Activated CD4-positive, CD25-positive, alpha-beta regulatory T cell treated with anti-CD3 and anti-CD28 coated beads, Interleukin-2, amount 50 U/mL, for 16 hours (primary cell): ENCODE measurements around the gene FOXK2.

Experiments used
- DNase-seq: peaks from one replicate; pipeline ENCODE4 v3.0.0-alpha.2; 2020; ENCODE audit warnings: low read depth, low spot score

FOXK2 gene

GRCh38 chr17:82605939-82606600 is 86.5 kb downstream of the FOXK2 start:
- no peak for DNase-seq

DNA sequence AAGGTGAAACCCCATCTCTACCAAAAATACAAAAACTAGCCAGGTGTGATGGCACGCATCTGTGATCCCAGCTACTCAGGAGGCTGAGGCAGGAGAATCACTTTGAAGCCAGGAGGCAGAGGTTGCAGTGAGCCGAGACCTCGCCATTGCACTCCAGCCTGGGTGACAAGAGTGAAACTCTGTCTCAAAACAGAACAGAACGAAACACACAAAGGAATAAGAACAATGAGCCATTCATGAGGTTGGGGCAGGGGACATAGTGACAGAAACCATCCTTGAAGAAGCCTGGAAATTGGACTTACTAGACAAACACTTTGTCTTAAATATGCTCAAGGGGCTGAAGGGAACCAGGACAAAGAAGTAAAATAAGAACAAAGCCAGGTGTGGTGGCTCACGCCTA is 89.3 kb downstream of the FOXK2 start:
- no peak for DNase-seq

DNA sequence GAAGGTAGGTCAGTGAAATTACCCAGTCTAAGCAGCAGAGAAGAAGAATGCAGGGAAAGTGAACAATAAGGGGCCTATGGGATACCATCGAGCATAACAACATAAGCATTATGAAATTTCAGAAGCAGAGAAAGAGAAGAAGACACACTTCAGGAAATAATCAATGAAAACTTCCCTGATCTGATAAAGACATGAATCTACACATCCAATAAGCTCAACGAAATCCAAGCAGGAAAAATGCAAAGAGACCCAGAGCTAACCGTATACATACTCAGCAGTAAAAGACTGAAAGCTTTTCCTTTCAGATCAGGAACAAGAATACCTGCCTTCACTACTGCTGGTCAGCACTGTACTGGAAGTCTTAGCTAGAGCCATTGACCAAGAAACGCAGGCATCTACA is 90.1 kb downstream of the FOXK2 start:
- DNase-seq: no peak

DNA sequence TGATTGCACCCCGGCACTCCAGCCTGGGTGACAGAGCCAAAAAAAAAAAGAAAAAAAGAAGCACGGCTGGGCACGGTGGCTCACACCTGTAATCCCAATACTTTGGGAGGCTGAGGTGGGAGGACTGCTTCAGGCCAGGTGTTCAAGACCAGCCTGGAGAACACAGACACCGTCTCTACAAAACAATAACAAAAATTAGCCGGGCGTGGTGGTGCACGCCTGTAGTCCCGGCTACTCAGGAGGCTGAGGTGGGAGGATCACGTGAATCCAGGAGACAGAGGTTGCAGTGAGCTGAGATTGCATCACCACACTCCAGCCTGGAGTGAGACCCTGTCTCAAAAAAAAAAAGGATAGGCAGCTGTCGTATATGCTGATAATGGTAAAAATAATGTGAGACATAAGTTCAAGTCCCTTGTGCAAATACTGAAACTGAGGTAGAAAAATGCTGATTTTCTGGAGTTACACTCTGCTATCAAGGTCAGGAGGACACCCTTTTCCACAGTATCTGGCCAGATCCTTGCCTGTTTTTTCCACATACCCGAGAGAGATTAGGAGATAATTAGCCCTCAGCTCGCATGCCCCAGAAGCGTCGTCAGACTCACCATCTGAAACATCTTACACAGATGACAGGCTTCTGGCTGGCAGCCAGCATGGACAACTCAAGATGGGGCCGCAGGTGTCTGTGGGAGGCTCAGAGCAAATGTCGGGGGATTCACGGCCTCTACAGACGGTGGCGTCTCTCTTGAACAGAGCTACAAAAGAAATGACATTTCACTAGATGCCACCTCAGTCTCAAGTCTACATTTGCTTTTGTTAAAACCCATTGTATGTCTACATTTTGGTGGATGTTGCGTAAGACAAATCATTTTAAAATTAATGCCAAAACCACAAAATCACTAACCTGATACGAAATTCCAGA is 91.9 kb downstream of the FOXK2 start:
- DNase-seq: no peak

DNA sequence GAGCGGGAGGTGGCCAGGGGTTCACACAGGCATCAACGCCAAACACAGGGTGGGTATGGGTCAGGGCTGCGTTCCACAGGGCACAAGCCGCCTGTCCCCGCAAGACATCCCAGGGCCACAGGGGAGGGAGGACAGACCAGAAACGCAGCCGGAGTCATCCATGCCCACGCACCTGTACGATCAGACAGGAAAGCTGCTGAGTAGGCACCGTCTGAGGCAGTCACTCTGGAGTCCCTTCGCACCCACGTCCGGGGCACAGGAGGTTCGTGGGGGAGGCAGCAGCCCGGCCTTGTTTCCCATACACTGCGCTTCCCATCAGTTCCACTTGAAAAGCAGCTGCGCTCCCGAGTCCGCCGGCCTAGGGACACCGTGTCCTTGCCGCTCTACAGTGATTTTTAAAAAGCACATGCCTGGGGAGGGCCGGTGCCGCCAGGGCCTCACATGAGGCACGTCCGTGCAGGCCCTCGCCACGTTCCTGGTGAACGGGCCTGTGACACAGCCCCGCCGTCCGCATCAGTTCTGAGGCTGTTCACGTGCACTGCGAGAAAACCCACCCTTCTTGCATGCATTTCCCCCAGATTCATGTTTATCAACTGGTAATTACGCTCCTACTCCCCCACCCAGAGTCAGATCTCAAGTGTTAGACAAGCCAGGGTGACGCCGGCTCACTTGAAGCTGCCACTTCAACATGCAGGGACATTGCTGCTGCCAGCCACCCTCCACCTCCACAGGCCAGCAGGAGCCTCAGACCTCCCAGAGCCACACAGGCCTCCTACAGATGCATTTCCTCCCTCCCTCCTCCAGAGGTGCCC is 94.0 kb downstream of the FOXK2 start:
- no peak for DNase-seq

DNA sequence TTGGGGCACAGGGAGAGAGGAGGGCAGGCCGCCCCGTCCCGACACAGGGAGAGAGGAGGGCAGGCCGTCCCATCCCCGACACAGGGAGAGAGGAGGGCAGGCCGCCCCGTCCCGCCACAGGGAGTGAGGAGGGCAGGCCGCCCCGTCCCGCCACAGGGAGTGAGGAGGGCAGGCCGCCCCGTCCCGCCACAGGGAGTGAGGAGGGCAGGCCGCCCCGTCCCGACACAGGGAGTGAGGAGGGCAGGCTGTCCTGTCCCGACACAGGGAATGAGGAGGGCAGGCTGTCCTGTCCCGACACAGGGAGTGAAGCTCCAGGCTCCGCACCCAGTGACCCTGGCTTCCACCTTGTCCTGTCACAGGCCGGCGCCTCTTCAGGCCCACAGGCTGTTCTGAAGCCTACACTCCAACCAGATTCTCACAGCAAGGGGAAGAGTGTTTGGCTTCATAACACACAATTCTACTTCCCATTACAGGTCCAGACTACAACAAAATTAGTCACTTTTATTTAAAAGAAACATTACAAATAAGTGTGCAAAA is 94.6 kb downstream of the FOXK2 start:
- DNase-seq: no peak

GRCh38 chr17:82615084-82616020 is 95.8 kb downstream of the FOXK2 start:
- DNase-seq: no peak

DNA sequence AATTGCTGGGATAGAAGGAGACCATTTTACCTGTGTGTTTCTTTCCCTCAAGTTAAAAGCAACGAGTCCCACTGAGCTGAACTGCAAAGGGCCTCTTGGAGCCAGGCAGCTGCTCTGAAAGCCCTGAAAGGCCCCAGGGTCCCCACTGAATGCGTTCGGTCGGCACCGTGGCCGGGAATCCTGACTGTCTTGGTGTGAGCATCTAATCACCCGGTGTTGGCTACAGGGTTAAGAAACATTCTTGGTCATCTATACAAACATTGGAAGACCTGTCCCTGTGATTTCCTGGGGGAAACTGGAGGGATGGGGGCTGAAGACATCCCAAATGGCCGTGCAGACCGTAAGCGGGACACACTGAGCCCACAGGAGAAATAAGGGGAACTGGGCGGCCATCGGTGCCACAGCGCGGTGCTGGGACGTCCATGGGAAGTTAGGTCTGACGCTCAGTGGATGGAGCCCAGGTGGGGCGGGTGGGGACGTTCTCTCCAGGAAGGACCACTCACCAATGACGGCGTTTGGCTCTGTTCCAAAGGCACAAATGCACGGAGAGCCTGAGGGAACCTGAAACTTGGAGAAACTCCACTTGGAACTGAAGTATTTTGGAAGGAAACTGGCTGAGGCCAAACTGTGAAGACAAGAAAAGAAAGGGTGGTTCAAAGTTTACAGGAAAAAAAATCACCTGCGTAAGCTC is 96.6 kb downstream of the FOXK2 start:
- DNase-seq: no peak

DNA sequence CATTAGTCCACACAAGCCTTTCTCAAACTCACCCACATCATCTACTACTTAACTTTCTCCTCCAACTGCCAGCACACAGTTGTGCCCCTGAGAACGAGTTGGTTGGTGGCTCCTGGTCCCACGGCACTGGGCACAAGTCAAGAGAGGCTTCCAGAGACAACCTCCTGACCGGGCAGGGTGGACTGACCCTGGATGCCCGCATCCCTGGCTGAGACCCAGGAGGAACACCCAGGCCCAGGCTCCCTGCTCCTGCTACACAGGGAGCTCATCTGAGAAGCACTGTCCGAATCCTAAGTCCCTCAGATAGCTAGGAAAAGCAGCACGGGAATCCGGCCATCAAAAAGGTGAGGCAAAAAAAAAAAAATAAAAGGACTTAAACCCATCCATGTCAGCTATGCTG is 99.7 kb downstream of the FOXK2 start:
- DNase-seq: no peak

- DNase-seq: no peak
Observed at GRCh38 chr17:82619641-82620040, 100.1 kb downstream of the FOXK2 start.

DNA sequence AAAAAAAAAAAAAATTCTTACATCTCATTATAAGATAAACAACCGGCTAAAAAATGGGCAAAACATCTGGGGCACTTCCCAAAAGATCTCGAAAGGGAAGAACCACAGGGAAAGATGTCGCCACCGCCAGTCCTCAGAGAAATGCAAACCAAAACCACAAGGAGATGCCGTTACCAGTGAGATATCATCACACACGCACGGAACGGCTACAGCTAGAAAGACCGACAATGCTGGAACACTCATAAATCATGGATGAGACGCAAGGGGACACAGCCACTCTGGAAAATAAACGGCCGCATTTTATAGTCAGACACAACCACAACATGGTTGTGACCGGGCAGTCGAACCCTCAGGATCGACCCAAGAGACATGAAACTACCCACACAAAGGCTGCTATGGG is 104.2 kb downstream of the FOXK2 start:
- DNase-seq: no peak

GRCh38 chr17:82627405-82627804 is 107.9 kb downstream of the FOXK2 start:
- no peak for DNase-seq

GRCh38 chr17:82629748-82630147 is 110.2 kb downstream of the FOXK2 start:
- DNase-seq: no peak

GRCh38 chr17:82630212-82630611 is 110.7 kb downstream of the FOXK2 start:
- DNase-seq: no peak

DNA sequence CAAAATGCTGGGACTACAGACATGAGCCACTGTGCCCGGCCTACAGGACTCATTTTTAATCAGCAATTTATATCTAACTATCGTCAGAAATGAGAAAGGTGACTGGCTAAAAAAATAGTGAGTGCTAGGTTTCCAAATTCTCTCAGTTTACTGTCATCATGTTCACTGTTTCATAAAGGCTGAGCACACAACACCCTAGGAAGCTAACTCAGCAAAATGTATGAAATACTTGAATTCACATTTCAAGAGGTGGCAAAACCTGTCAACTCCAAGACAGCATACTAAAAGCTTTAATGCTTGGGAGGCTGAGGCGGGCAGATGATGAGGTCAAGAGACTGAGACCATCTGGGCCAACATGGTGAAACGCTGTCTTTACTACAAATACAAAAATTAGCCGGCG is 112.0 kb downstream of the FOXK2 start:
- no peak for DNase-seq

DNA sequence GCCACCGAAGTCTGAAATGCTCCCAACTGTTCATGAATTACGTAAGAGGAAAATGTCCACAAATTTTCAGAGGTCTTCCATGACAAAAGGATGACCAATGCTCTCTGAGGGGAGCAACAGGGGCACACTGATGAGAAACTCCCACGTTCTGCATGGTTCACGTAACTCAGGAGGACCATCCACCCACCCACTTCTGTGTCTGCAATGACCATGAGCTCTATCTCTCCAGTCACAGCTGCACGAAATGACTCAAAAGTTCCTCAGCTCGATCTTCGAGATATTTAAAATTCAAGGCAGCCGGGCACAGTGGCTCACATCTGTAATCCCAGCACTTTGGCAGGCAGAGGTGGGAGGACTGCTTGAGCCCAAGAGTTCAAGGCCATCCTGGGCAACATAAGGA is 112.9 kb downstream of the FOXK2 start:
- DNase-seq: no peak

DNA sequence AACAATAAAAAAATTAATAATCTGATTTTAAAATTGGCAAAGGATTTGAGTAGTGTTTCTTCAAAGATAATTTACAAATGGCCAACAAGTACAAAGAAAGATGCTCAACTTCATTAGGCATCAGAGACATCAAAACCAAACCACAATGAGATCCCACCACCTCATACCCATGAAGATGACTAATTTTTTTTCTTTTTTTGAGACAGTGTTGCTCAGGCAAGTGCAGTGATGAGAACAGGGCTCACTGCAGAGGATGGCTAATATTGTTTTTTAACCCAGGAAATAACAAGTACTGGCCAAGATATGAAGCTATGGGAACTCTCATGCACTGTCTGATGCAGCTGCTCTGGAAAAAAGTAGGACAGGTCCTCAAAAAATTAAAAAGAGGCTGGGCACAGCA is 113.8 kb downstream of the FOXK2 start:
- no peak for DNase-seq

- no peak for DNase-seq
Observed at GRCh38 chr17:82636626-82637598, 117.4 kb downstream of the FOXK2 start.

DNA sequence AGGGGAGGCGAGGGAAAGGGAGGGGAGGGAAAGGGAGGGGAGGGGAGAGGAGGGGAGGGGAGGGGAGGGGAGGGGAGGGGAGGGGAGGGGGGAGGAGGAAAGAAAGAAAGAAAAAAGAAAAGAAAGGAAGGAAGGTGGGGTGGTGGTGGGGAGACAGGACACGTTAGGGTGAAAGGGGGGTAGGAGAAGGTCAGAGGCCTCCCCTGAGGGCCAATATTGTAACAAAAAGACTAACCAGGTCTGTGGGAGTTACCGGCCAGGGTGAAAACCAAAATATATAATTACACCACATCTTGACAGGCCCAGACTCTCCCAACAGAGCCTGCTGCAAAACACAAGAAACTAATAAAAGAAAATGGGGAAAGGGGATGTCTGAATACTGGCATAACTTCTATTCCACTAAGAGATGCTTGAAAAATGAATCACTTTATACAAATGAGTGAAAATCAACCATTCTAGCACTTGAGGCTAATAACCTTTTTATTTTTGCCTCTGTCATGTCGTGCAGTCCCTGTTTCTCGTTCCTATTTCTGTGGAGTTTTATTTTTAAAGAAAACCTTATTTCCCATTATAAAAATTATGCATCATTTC is 118.7 kb downstream of the FOXK2 start:
- no peak for DNase-seq
